ENCODE results near the gene DNAAF9.

DNAAF9 gene

GRCh38 chr20:3396492-3396891 is 11.0 kb downstream of the DNAAF9 start:
- H2AFZ ChIP-seq (ENCODE audit: low read length), result no peak overlapping the region
- H3K4me3 ChIP-seq (ENCODE audit: low read length), result no peak overlapping the region
- no peak overlapping the region for H3K27ac ChIP-seq (ENCODE audit: low read length)
- no peaks in the 10 kb centered on the region for H3F3A ChIP-seq (ENCODE audit: insufficient read depth, low read length)
- H3K9me3 ChIP-seq (replicated peaks; ENCODE audit: insufficient read depth, low read length), result no peaks in the 10 kb centered on the region
- H3K9ac ChIP-seq (ENCODE audit: low read length), result no peak overlapping the region
- H3K4me2 ChIP-seq (ENCODE audit: low read depth, low read length), result no peak overlapping the region
- no peaks in the 10 kb centered on the region for H3K79me2 ChIP-seq (ENCODE audit: low read length)
- H3K9me2 ChIP-seq (replicated peaks; ENCODE audit: insufficient read depth, low read length), result no peaks in the 10 kb centered on the region
- H3K36me3 ChIP-seq (replicated peaks; ENCODE audit: insufficient read depth, low read length), result no peaks in the 10 kb centered on the region
- DNase-seq, result no peak
- no peaks in the 10 kb centered on the region for H4K20me1 ChIP-seq (ENCODE audit: insufficient read depth, low read length)
- no peaks in the 10 kb centered on the region for H3K27me3 ChIP-seq (replicated peaks; ENCODE audit: insufficient read depth, low read length)
- H3K4me1 ChIP-seq (ENCODE audit: low read length), result no peaks in the 10 kb centered on the region
- TF ChIP-seq EZH2phosphoT487 (IDR thresholded peaks at IDR 0.05; ENCODE audit: low read length), result no peak
- TF ChIP-seq CTCF (IDR thresholded peaks at IDR 0.05; ENCODE audit: low read length), result no peak
- no peak for TF ChIP-seq EZH2 (optimal IDR thresholded peaks at IDR 0.05; ENCODE audit: low read depth, low read length)

- Histone ChIP-seq H3K9me3 (replicated peaks; ENCODE audit: insufficient read depth, low read length) (no peaks in the 10 kb centered on the region), H2AFZ (ENCODE audit: low read length) (no peak overlapping the region), H4K20me1 (ENCODE audit: insufficient read depth, low read length) (no peaks in the 10 kb centered on the region), H3K27ac (ENCODE audit: low read length) (no peak overlapping the region), H3K4me2 (ENCODE audit: low read depth, low read length) (no peak overlapping the region), H3F3A (ENCODE audit: insufficient read depth, low read length) (no peaks in the 10 kb centered on the region), H3K4me3 (ENCODE audit: low read length) (no peak overlapping the region), H3K27me3 (replicated peaks; ENCODE audit: insufficient read depth, low read length) (no peaks in the 10 kb centered on the region), H3K4me1 (ENCODE audit: low read length) (no peaks in the 10 kb centered on the region), H3K79me2 (ENCODE audit: low read length) (no peaks in the 10 kb centered on the region), H3K9me2 (replicated peaks; ENCODE audit: insufficient read depth, low read length) (no peaks in the 10 kb centered on the region), H3K36me3 (replicated peaks; ENCODE audit: insufficient read depth, low read length) (no peaks in the 10 kb centered on the region), H3K9ac (ENCODE audit: low read length) (no peak overlapping the region)
- no peak for DNase-seq
- TF ChIP-seq EZH2 (optimal IDR thresholded peaks at IDR 0.05; ENCODE audit: low read depth, low read length) (no peak), EZH2phosphoT487 (IDR thresholded peaks at IDR 0.05; ENCODE audit: low read length) (no peak), CTCF (IDR thresholded peaks at IDR 0.05; ENCODE audit: low read length) (no peak)
Observed at GRCh38 chr20:3392756-3393155, 14.7 kb downstream of the DNAAF9 start.

GRCh38 chr20:3390759-3391425 is 16.6 kb downstream of the DNAAF9 start:
- Histone ChIP-seq H3F3A (ENCODE audit: insufficient read depth, low read length) (no peaks in the 10 kb centered on the region), H3K9ac (ENCODE audit: low read length) (no peak overlapping the region), H3K36me3 (replicated peaks; ENCODE audit: insufficient read depth, low read length) (no peaks in the 10 kb centered on the region), H3K9me3 (replicated peaks; ENCODE audit: insufficient read depth, low read length) (no peaks in the 10 kb centered on the region), H3K4me1 (ENCODE audit: low read length) (no peaks in the 10 kb centered on the region), H3K9me2 (replicated peaks; ENCODE audit: insufficient read depth, low read length) (no peaks in the 10 kb centered on the region), H3K79me2 (ENCODE audit: low read length) (no peaks in the 10 kb centered on the region), H3K4me2 (ENCODE audit: low read depth, low read length) (no peak overlapping the region), H3K4me3 (ENCODE audit: low read length) (no peak overlapping the region), H3K27ac (ENCODE audit: low read length) (no peak overlapping the region), H4K20me1 (ENCODE audit: insufficient read depth, low read length) (no peaks in the 10 kb centered on the region), H2AFZ (ENCODE audit: low read length) (no peak overlapping the region), H3K27me3 (replicated peaks; ENCODE audit: insufficient read depth, low read length) (no peaks in the 10 kb centered on the region)
- no peak for DNase-seq
- TF ChIP-seq EZH2phosphoT487 (IDR thresholded peaks at IDR 0.05; ENCODE audit: low read length) (no peak), CTCF (IDR thresholded peaks at IDR 0.05; ENCODE audit: low read length) (no peak), EZH2 (optimal IDR thresholded peaks at IDR 0.05; ENCODE audit: low read depth, low read length) (no peak)

Data from MM.1S (cell line).